HEK293 (cell line): Measurements from ENCODE around the gene CIAO1.

ENCODE experiments used
- CTCF ChIA-PET: fragments of 350-600 bp; formaldehyde crosslinking; extraction: SDS; loops from one replicate; lab custom pipeline; 2021; ENCODE audit warnings: antibody characterized with exemption; lab: Yijun Ruan, JAX
- POLR2A ChIA-PET: fragments of 300-600 bp; formaldehyde crosslinking; extraction: SDS; loops from one replicate; lab custom pipeline; 2020; ENCODE audit warnings: antibody characterized with exemption, inconsistent platforms; lab: Yijun Ruan, JAX
- H3K27ac ChIP-seq: fragments of 200-500 bp; sonication (Bioruptor generic); 2 replicates; pipeline ENCODE4 v1.5.1; 2014; ENCODE audit warnings: low read depth, low read length, control low read depth, inconsistent platforms; ENCODE audit errors: extremely low read depth
- H3K36me3 ChIP-seq, 2 experiments: fragments of 200-500 bp in 1 of 2; sonication (Bioruptor generic) in 1 of 2; 1 replicate in 1 of 2; 2 replicates in 1 of 2; pipeline ENCODE4 v1.5.1; 2014 to 2017; ENCODE audit warnings: inconsistent platforms in 2 of 2, low read length in 2 of 2; ENCODE audit not compliant: control insufficient read depth in 2 of 2, insufficient read depth in 1 of 2
- H3K4me1 ChIP-seq: fragments of 200-500 bp; sonication (Bioruptor generic); 2 replicates; pipeline ENCODE4 v1.5.1; 2014; ENCODE audit warnings: mild to moderate bottlenecking, low read length, inconsistent platforms; ENCODE audit not compliant: control insufficient read depth, insufficient read depth
- H3K4me3 ChIP-seq: 2 replicates; pipeline ENCODE4 v1.5.1; 2011; ENCODE audit warnings: low read depth, mild to moderate bottlenecking, control low read depth, low read length, moderate library complexity
- H3K9me3 ChIP-seq: fragments of 200-500 bp; sonication (Bioruptor generic); 2 replicates; pipeline ENCODE4 v1.5.1; 2014; ENCODE audit warnings: low read depth, low read length, inconsistent platforms; ENCODE audit not compliant: control insufficient read depth, insufficient read depth
- GLIS2 ChIP-seq: fragments of 450-650 bp; formaldehyde crosslinking; IDR thresholded peaks from 2 replicates; pipeline ENCODE4 v1.5.1; 2016; ENCODE audit warnings: missing biosample characterization, missing genetic modification characterization
- KLF16 ChIP-seq: fragments of 450-650 bp; formaldehyde crosslinking; IDR thresholded peaks from 2 replicates; pipeline ENCODE4 v1.5.1; 2017; ENCODE audit warnings: missing biosample characterization, missing genetic modification characterization
- PBX3 ChIP-seq: sonication (generic); formaldehyde crosslinking; IDR thresholded peaks from 2 replicates; pipeline ENCODE4 v1.8.1; 2022; ENCODE audit warnings: mild to moderate bottlenecking, moderate library complexity, missing genetic modification reagents
- SETDB1 ChIP-seq: IDR thresholded peaks from one replicate; pipeline ENCODE4 v1.6.1; 2017; ENCODE audit warnings: mild to moderate bottlenecking, low read length, moderate library complexity, mixed read lengths; ENCODE audit not compliant: insufficient read length
- ZFP69B ChIP-seq: fragments of 450-650 bp; formaldehyde crosslinking; IDR thresholded peaks from 2 replicates; pipeline ENCODE4 v1.5.1; 2016; ENCODE audit warnings: missing biosample characterization, missing genetic modification characterization
- ZNF112 ChIP-seq: fragments of 450-650 bp; formaldehyde crosslinking; IDR thresholded peaks from 2 replicates; pipeline ENCODE4 v1.5.0; 2017; ENCODE audit warnings: missing biosample characterization, missing genetic modification characterization
- ZNF133 ChIP-seq: fragments of 450-650 bp; formaldehyde crosslinking; IDR thresholded peaks from 2 replicates; pipeline ENCODE4 v1.5.1; 2016; ENCODE audit warnings: missing biosample characterization, missing genetic modification characterization
- ZNF157 ChIP-seq: fragments of 450-650 bp; formaldehyde crosslinking; IDR thresholded peaks from 2 replicates; pipeline ENCODE4 v1.5.1; 2016; ENCODE audit warnings: missing biosample characterization, missing genetic modification characterization
- ZNF16 ChIP-seq: fragments of 450-650 bp; formaldehyde crosslinking; IDR thresholded peaks from 2 replicates; pipeline ENCODE4 v1.5.1; 2016; ENCODE audit warnings: low read depth, missing biosample characterization, missing genetic modification characterization
- ZNF169 ChIP-seq: fragments of 450-650 bp; formaldehyde crosslinking; IDR thresholded peaks from 2 replicates; pipeline ENCODE4 v1.5.1; 2016; ENCODE audit warnings: missing biosample characterization, missing genetic modification characterization
- ZNF202 ChIP-seq: fragments of 450-650 bp; formaldehyde crosslinking; IDR thresholded peaks from 2 replicates; pipeline ENCODE4 v1.5.1; 2016; ENCODE audit warnings: missing biosample characterization, missing genetic modification characterization, borderline replicate concordance
- ZNF341 ChIP-seq: fragments of 450-650 bp; formaldehyde crosslinking; IDR thresholded peaks from 2 replicates; pipeline ENCODE4; 2016; ENCODE audit warnings: low read depth, missing biosample characterization, missing genetic modification characterization
- ZNF350 ChIP-seq: fragments of 450-650 bp; formaldehyde crosslinking; IDR thresholded peaks from 2 replicates; pipeline ENCODE4 v1.5.0; 2017; ENCODE audit warnings: missing biosample characterization, mild to moderate bottlenecking, missing genetic modification characterization
- ZNF433 ChIP-seq: fragments of 450-650 bp; formaldehyde crosslinking; IDR thresholded peaks from 2 replicates; pipeline ENCODE4 v1.5.1; 2016; ENCODE audit warnings: missing biosample characterization, missing genetic modification characterization, low read depth
- ZNF501 ChIP-seq: fragments of 450-650 bp; formaldehyde crosslinking; IDR thresholded peaks from 2 replicates; pipeline ENCODE4 v1.5.1; 2016; ENCODE audit warnings: missing biosample characterization, missing genetic modification characterization
- ZNF514 ChIP-seq: fragments of 450-650 bp; formaldehyde crosslinking; IDR thresholded peaks from 2 replicates; pipeline ENCODE4 v1.5.1; 2016; ENCODE audit warnings: missing biosample characterization, missing genetic modification characterization
- ZNF530 ChIP-seq: fragments of 450-650 bp; formaldehyde crosslinking; IDR thresholded peaks from 2 replicates; pipeline ENCODE4 v1.5.1; 2016; ENCODE audit warnings: low read depth, missing biosample characterization, missing genetic modification characterization
- ZNF549 ChIP-seq: fragments of 450-650 bp; IDR thresholded peaks from 2 replicates; pipeline ENCODE4 v1.5.1; 2018; ENCODE audit warnings: missing biosample characterization, missing genetic modification characterization, mild to moderate bottlenecking, inconsistent platforms, moderate library complexity
- ZNF555 ChIP-seq: fragments of 450-650 bp; formaldehyde crosslinking; conservative IDR thresholded peaks from 2 replicates; pipeline ENCODE4 v1.5.1; 2017; ENCODE audit warnings: missing biosample characterization, mild to moderate bottlenecking, missing genetic modification characterization, inconsistent platforms
- ZNF561 ChIP-seq: fragments of 450-650 bp; IDR thresholded peaks from 2 replicates; pipeline ENCODE4 v1.5.1; 2018; ENCODE audit warnings: missing biosample characterization, missing genetic modification characterization, borderline replicate concordance
- ZNF660 ChIP-seq: fragments of 450-650 bp; IDR thresholded peaks from 2 replicates; pipeline ENCODE4 v1.5.1; 2018; ENCODE audit warnings: missing biosample characterization, mild to moderate bottlenecking, missing genetic modification characterization
- ZNF677 ChIP-seq: fragments of 450-650 bp; IDR thresholded peaks from 2 replicates; pipeline ENCODE4 v1.5.0; 2018; ENCODE audit warnings: missing biosample characterization, mild to moderate bottlenecking, missing genetic modification characterization, moderate library complexity
- ZNF791 ChIP-seq: fragments of 450-650 bp; formaldehyde crosslinking; IDR thresholded peaks from 2 replicates; pipeline ENCODE4 v1.5.1; 2016; ENCODE audit warnings: missing biosample characterization, missing genetic modification characterization
- ZNF830 ChIP-seq: fragments of 450-650 bp; IDR thresholded peaks from 2 replicates; pipeline ENCODE4 v1.5.0; 2018; ENCODE audit warnings: missing biosample characterization, missing genetic modification characterization, low read depth, mild to moderate bottlenecking, moderate library complexity
- ZSCAN16 ChIP-seq: fragments of 450-650 bp; formaldehyde crosslinking; IDR thresholded peaks from 2 replicates; pipeline ENCODE4 v1.5.1; 2016; ENCODE audit warnings: missing biosample characterization, missing genetic modification characterization
- ZSCAN23 ChIP-seq: fragments of 450-650 bp; formaldehyde crosslinking; IDR thresholded peaks from 2 replicates; pipeline ENCODE4 v1.5.1; 2016; ENCODE audit warnings: missing biosample characterization, missing genetic modification characterization
- ZSCAN5A ChIP-seq: fragments of 450-650 bp; formaldehyde crosslinking; IDR thresholded peaks from 2 replicates; pipeline ENCODE4 v1.5.1; 2016; ENCODE audit warnings: missing biosample characterization, missing genetic modification characterization
- TF ChIP-seq, protein P1 (sequence below): fragments of 450-650 bp; formaldehyde crosslinking; IDR thresholded peaks from 2 replicates; pipeline ENCODE4 v1.5.1; 2017; ENCODE audit warnings: missing biosample characterization, missing genetic modification characterization
- TF ChIP-seq, protein P2 (sequence below): fragments of 450-650 bp; formaldehyde crosslinking; IDR thresholded peaks from 2 replicates; pipeline ENCODE4 v1.5.1; 2017; ENCODE audit warnings: missing biosample characterization, missing genetic modification characterization

The CIAO1 gene

DNA sequence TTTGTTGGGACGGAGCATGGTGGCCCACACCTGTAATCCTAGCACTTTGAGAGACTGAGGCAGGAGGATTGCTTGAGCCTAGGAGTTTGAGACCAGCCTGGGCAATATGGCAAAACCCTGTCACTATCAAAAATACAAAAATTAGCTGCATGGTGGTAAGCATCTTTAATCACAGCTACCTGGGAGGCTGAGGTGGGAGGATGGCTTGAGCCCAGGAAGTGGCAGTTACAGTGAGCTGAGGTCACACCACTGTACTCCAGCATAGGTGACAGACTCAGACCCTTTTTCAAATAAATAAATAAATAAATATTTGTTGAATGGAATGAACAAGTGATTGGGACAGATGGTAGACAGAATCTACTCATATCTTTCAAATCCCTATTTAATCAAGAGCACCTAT, 53.4 kb downstream of the CIAO1 start:
- ChIA-PET CTCF (no interaction called here), POLR2A (interaction anchor here (0.7 to 4.8 kb wide), 2 partner anchors 16 to 72 kb away, joined by 3 to 43 read pairs; partner anchors contain the start of gene NCAPH)
- no peak overlapping the region for H3K27ac ChIP-seq
- H3K36me3 ChIP-seq = no peaks in the 10 kb centered on the region
- H3K9me3 ChIP-seq = no peaks in the 10 kb centered on the region
- TF ChIP-seq ZNF350 (tag by site-specific recombination) = no peak
- TF ChIP-seq ZNF112 (tag by site-specific recombination) = no peak
- TF ChIP-seq ZSCAN23 = no peak
- TF ChIP-seq ZNF202 (tag by site-specific recombination) = no peak
- no peak for TF ChIP-seq ZNF677 (tag by site-specific recombination)
- no peak for TF ChIP-seq GLIS2 (tag by site-specific recombination)
- no peak for TF ChIP-seq ZNF501
- no peak for TF ChIP-seq ZNF555
- TF ChIP-seq, protein P1, sequence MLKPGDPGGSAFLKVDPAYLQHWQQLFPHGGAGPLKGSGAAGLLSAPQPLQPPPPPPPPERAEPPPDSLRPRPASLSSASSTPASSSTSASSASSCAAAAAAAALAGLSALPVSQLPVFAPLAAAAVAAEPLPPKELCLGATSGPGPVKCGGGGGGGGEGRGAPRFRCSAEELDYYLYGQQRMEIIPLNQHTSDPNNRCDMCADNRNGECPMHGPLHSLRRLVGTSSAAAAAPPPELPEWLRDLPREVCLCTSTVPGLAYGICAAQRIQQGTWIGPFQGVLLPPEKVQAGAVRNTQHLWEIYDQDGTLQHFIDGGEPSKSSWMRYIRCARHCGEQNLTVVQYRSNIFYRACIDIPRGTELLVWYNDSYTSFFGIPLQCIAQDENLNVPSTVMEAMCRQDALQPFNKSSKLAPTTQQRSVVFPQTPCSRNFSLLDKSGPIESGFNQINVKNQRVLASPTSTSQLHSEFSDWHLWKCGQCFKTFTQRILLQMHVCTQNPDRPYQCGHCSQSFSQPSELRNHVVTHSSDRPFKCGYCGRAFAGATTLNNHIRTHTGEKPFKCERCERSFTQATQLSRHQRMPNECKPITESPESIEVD (tag by site-specific recombination) = no peak
- no peak for TF ChIP-seq ZNF830 (tag by site-specific recombination)
- no peak for TF ChIP-seq ZNF561 (tag by site-specific recombination)
- TF ChIP-seq ZFP69B (tag by site-specific recombination) = no peak
- TF ChIP-seq SETDB1 = no peak
- TF ChIP-seq, protein P2, sequence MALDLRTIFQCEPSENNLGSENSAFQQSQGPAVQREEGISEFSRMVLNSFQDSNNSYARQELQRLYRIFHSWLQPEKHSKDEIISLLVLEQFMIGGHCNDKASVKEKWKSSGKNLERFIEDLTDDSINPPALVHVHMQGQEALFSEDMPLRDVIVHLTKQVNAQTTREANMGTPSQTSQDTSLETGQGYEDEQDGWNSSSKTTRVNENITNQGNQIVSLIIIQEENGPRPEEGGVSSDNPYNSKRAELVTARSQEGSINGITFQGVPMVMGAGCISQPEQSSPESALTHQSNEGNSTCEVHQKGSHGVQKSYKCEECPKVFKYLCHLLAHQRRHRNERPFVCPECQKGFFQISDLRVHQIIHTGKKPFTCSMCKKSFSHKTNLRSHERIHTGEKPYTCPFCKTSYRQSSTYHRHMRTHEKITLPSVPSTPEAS (tag by site-specific recombination) = no peak
- TF ChIP-seq ZNF169 (tag by site-specific recombination) = no peak
- TF ChIP-seq PBX3 (CRISPR knock-in tag) = no peak
- no peak for TF ChIP-seq ZNF660 (tag by site-specific recombination)
- TF ChIP-seq ZNF157 (tag by site-specific recombination) = no peak
- no peak for TF ChIP-seq ZNF16
- no peak for TF ChIP-seq ZNF514 (tag by site-specific recombination)
- no peak overlapping the region for H3K4me3 ChIP-seq
- no peaks in the 10 kb centered on the region for H3K4me1 ChIP-seq

DNA sequence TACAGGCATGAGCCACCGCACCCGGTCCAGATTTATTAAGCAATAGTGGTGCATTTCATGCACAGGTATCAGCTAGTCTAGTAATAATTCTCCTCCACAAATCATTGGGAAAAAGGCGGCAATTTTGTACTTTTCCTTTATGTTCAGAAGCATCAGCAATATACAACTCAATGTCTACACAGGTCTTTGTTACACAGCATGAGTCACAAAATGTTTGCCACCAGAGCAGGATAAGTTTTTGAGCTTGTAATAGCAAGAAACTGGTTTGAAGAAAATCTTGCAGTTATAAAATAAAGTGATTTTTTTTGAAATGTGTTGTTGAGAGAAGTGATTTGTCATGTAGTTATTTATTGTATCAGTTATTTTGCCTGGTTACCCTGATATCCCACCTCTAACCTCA, 54.3 kb downstream of the CIAO1 start:
- no peaks in the 10 kb centered on the region for H3K4me1 ChIP-seq
- TF ChIP-seq KLF16 (tag by site-specific recombination) = no peak
- no peak for TF ChIP-seq ZSCAN16
- TF ChIP-seq ZNF530 (tag by site-specific recombination) = no peak
- no peak for TF ChIP-seq ZSCAN5A (tag by site-specific recombination)
- TF ChIP-seq ZNF133 (tag by site-specific recombination) = no peak
- no peak for TF ChIP-seq ZNF549 (tag by site-specific recombination)
- TF ChIP-seq, protein P1 (tag by site-specific recombination) = no peak
- TF ChIP-seq ZNF433 = no peak
- no peak for TF ChIP-seq ZNF791 (tag by site-specific recombination)
- TF ChIP-seq ZNF341 = no peak
- TF ChIP-seq, all 188 proteins: peak for 0
- H3K4me3 ChIP-seq = no peak overlapping the region
- no peaks in the 10 kb centered on the region for H3K9me3 ChIP-seq
- H3K36me3 ChIP-seq = no peaks in the 10 kb centered on the region
- CTCF ChIA-PET = interaction anchor here (0.6 to 1.3 kb wide), 3 partner anchors 9 to 513 kb away, joined by 3 to 4 read pairs (median 3); no protein-coding TSS in a partner anchor
- H3K27ac ChIP-seq = no peak overlapping the region
- POLR2A ChIA-PET = interaction anchor here (1.6 to 4.8 kb wide), 3 partner anchors 15 to 54 kb away, joined by 5 to 43 read pairs (median 8); partner anchors contain the start of genes CIAO1, NCAPH, SNRNP200 and TMEM127
